Erythroblast (primary cell): ENCODE data around the gene DDX54.

Experiments used
- GATA1 ChIP-seq: IDR thresholded peaks from 2 replicates; pipeline ENCODE4 v1.6.1; 2011; ENCODE audit warnings: low read depth, mild to moderate bottlenecking, control low read depth, low read length, moderate library complexity
- POLR2A ChIP-seq: IDR thresholded peaks from 2 replicates; pipeline ENCODE4 v1.6.1; 2011; ENCODE audit warnings: mild to moderate bottlenecking, low read length

DNA sequence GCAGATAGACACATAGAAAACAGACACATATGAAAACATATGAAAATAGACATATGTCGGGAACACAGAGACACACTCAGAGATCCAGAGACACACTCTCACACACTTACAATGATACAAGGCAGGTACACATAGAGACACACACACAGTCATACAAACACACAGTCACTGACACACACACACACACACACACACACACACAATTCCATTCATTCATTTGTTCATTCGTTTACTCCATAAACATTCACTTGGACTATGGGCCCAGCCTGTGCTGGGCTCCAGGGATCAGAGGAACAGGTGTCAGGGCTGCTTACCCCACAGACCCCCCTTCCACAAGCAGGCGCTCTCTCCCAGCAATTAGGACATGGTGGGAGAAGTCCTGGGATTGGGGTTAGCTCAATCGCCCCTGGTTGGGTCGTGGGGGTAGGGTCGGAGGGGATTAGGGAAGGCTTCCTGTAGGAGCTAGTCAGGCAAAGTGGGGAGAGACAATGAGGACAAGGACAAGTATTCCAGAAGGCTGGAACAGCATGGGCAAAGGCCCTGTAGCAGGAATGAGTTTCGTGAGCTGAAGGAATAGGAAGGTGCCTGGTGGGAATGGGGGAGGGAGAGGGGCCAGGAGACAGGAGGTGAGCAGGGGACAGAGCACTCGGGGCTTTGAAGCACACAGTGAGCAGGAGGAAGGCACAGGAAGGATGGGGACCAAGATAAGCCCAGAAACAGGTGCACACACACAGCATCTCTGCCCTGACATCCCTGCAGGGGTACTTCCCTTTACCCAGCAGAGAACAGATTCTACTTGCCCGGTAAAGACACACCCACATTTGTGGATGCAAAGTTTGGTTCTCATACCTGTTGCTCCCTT lies 56.2 kb downstream of the DDX54 start:
- no peak for TF ChIP-seq POLR2A
- TF ChIP-seq GATA1 = no peak
